ENCODE data around the gene CLOCK. TPM values are rescaled to one million over a fixed set of nuclear protein-coding genes. Genes with fewer than 3 reads are reported as not detected.

The CLOCK gene
- total and polyA plus RNA-seq, 2 of the 8 experiments (the other 6 are each of a cell fraction or from before 2014, with no cell fraction given), result 7.7 to 24.2 TPM

DNA sequence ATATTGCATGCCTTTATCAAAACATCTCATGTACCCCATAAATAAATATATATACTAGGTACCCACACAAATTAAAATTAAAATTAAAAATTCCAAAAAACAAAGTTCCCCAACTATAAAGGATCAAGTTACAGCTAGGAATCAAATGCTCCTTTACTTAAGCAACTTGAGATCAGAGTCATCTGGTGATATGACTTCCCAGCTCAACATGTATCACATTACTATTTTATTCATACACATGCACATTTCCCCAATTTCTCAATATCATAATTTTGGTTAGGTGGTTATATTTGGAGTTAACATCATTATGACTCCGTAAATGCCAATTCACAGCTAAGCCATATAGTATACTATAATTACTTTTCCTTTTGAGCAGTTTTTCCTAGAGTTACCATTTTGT, 60.9 kb downstream of the CLOCK start (continued):
- TF ChIP-seq KDM5A (IDR thresholded peaks at IDR 0.05; ENCODE audit: low read length) (no peak), NRF1 (IDR thresholded peaks at IDR 0.05; ENCODE audit: low read depth, low read length) (no peak), POLR2AphosphoS5 (IDR thresholded peaks at IDR 0.05; ENCODE audit: low read depth, low read length) (no peak), BRCA1 (IDR thresholded peaks at IDR 0.05; ENCODE audit: low read depth, low read length) (no peak), POU5F1 (IDR thresholded peaks at IDR 0.05; ENCODE audit: low read depth, low read length) (no peak), BCL11A (IDR thresholded peaks at IDR 0.05; ENCODE audit: low read depth in 2 of 2, low read length in 2 of 2) (no peak)

All from H1 (cell line).